DOHH2 (cell line): ENCODE data around the gene WDR18.
A peak's percentile ranks its signal among the peaks of the same experiment; 100 is the strongest.

Experiments used
- H3F3A ChIP-seq: fragments of 200-600 bp; sonication (generic), shearing (Covaris generic); 2 replicates; pipeline ENCODE4 v1.6.0; 2016; ENCODE audit warnings: antibody characterized with exemption, mild to moderate bottlenecking; ENCODE audit not compliant: control insufficient read depth, insufficient read depth
- H3K27ac ChIP-seq: fragments of 200-600 bp; sonication (generic); 2 replicates; pipeline ENCODE4 v1.5.1; 2014; ENCODE audit warnings: low read depth, mild to moderate bottlenecking, low read length, moderate library complexity
- H3K27me3 ChIP-seq: fragments of 200-600 bp; sonication (generic); 2 replicates; pipeline ENCODE4 v1.6.1; 2014; ENCODE audit warnings: mild to moderate bottlenecking, low read length, mixed read lengths; ENCODE audit not compliant: control insufficient read depth
- H3K36me3 ChIP-seq: fragments of 200-600 bp; sonication (generic); 2 replicates; pipeline ENCODE4 v1.6.1; 2014; ENCODE audit warnings: mild to moderate bottlenecking, low read length, moderate library complexity, mixed read lengths; ENCODE audit not compliant: control insufficient read depth
- H3K4me1 ChIP-seq: fragments of 200-600 bp; sonication (generic); 2 replicates; pipeline ENCODE4 v1.6.1; 2014; ENCODE audit warnings: mild to moderate bottlenecking, low read length, mixed read lengths; ENCODE audit not compliant: control insufficient read depth
- H3K4me2 ChIP-seq: fragments of 200-600 bp; sonication (generic); 2 replicates; pipeline ENCODE4 v1.6.0; 2014; ENCODE audit warnings: mild to moderate bottlenecking, low read length, moderate library complexity
- H3K4me3 ChIP-seq: fragments of 200-600 bp; sonication (generic); 2 replicates; pipeline ENCODE4 v1.5.1; 2014; ENCODE audit warnings: mild to moderate bottlenecking, low read length, mixed read lengths
- H3K79me2 ChIP-seq: fragments of 200-600 bp; sonication (generic); 2 replicates; pipeline ENCODE4 v1.6.1; 2014; ENCODE audit warnings: mild to moderate bottlenecking, low read length, mixed read lengths; ENCODE audit not compliant: control insufficient read depth
- H3K9me2 ChIP-seq: fragments of 200-600 bp; sonication (generic); replicated peaks from 2 replicates; pipeline ENCODE4 v1.6.1; 2014; ENCODE audit warnings: mild to moderate bottlenecking, low read length, mixed read lengths; ENCODE audit not compliant: control insufficient read depth
- H3K9me3 ChIP-seq: fragments of 200-600 bp; sonication (generic); 2 replicates; pipeline ENCODE4 v1.6.1; 2014; ENCODE audit warnings: antibody characterized with exemption, low read length, mixed read lengths; ENCODE audit not compliant: control insufficient read depth, insufficient read depth
- H4K20me1 ChIP-seq: fragments of 200-600 bp; sonication (generic); 2 replicates; pipeline ENCODE4 v1.6.0; 2014; ENCODE audit warnings: low read depth, mild to moderate bottlenecking, antibody characterized with exemption, low read length, moderate library complexity; ENCODE audit not compliant: control insufficient read depth, insufficient read depth
- EZH2phosphoT487 ChIP-seq: fragments of 200-600 bp; sonication (generic); IDR thresholded peaks from 2 replicates; pipeline ENCODE4 v1.6.1; 2017; ENCODE audit warnings: borderline replicate concordance, mild to moderate bottlenecking, antibody characterized with exemption, low read length, moderate library complexity, mixed read lengths
- TF ChIP-seq, protein P1 (sequence below): fragments of 200-600 bp; sonication (generic); IDR thresholded peaks from one replicate; pipeline ENCODE4 v1.5.1; 2014; ENCODE audit warnings: antibody characterized with exemption, mild to moderate bottlenecking, low read depth, low read length; ENCODE audit not compliant: poor library complexity, severe bottlenecking

The WDR18 gene

DNA sequence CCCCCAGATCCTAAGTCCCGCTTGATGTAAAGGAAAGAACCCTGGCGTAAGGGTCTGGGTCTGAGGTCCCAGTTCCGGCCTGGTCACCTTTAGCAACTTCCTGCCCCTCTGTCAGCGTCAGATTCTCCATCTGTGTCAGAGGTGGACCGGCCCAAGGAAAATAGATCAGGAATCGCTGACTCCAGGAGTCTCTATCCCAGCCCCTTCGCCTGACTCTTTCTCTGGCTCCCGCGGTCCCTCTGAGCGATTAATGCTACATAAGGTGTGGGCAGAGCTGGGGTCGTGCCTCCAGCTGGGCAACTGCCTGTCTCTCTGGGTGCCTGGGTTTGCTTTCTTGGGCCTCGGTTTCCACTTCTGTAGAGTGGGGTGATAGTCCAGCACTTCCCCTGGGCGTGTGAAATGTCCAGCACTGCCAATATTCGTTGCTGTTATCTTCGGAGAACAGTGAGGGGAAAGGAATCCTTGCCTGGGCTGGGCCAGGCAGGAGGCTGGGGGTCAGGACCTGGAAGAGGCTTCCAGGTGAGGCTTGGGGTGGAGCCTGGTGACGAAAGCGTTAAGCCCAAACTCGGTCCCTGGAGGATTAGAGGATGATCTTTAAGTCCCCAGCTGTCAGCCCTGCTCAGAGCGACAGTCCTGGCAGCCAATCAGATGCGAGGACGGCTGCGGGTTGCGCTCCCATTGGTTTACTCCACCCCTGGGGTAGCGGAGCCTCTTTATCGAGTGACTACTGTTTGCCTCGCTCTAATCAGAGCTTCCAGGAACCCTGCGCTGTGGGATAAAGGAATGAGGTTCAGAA lies 56.5 kb downstream of the WDR18 start:
- H3K9me2 ChIP-seq, result no peaks in the 10 kb centered on the region
- peak overlapping the region; percentile 99 for H3K27ac ChIP-seq
- H3K9me3 ChIP-seq, result no peaks in the 10 kb centered on the region
- H4K20me1 ChIP-seq, result peaks cover 4% of the 10 kb centered on the region; the same call in 1 of the 2 replicates
- peak overlapping the region; percentile 89 for H3K4me2 ChIP-seq
- no peaks in the 10 kb centered on the region for H3K27me3 ChIP-seq
- H3K79me2 ChIP-seq, result peaks cover 16% of the 10 kb centered on the region
- peaks cover 52% of the 10 kb centered on the region for H3K4me1 ChIP-seq
- peak overlapping the region; percentile 90 for H3K4me3 ChIP-seq
- peaks cover 48% of the 10 kb centered on the region for H3K36me3 ChIP-seq
- peaks cover 30% of the 10 kb centered on the region for H3F3A ChIP-seq
- TF ChIP-seq EZH2phosphoT487, result no peak
- TF ChIP-seq, protein P1, sequence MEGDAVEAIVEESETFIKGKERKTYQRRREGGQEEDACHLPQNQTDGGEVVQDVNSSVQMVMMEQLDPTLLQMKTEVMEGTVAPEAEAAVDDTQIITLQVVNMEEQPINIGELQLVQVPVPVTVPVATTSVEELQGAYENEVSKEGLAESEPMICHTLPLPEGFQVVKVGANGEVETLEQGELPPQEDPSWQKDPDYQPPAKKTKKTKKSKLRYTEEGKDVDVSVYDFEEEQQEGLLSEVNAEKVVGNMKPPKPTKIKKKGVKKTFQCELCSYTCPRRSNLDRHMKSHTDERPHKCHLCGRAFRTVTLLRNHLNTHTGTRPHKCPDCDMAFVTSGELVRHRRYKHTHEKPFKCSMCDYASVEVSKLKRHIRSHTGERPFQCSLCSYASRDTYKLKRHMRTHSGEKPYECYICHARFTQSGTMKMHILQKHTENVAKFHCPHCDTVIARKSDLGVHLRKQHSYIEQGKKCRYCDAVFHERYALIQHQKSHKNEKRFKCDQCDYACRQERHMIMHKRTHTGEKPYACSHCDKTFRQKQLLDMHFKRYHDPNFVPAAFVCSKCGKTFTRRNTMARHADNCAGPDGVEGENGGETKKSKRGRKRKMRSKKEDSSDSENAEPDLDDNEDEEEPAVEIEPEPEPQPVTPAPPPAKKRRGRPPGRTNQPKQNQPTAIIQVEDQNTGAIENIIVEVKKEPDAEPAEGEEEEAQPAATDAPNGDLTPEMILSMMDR, result no peak

DNA sequence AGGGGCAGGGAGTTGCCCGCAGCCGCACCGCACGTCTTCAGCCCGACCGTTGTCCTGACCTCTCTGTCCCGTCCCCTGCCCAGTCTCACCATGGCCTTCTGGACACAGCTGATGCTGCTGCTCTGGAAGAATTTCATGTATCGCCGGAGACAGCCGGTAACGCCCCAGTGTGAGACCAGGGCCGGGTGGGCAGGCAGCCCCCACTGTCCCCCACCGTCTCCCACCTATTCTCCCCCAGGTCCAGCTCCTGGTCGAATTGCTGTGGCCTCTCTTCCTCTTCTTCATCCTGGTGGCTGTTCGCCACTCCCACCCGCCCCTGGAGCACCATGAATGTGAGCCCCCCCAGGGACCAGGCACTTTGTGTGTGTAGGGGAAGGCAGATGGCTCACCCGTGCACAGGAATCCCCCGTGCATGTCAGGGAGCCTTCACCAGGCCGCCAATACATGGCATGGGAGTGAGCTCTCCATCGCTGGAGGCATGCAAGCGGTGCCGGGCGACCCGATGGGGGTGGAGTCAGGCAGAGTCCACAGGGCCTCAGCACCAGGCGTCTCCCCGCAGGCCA lies 57.2 kb downstream of the WDR18 start:
- Histone ChIP-seq H3K4me1 (peaks cover 47% of the 10 kb centered on the region), H3F3A (peaks cover 30% of the 10 kb centered on the region), H4K20me1 (peaks cover 4% of the 10 kb centered on the region; the same call in 1 of the 2 replicates), H3K9me3 (no peaks in the 10 kb centered on the region), H3K9me2 (no peaks in the 10 kb centered on the region), H3K4me2 (peak overlapping the region; percentile 89), H3K27ac (no peak overlapping the region), H3K27me3 (no peaks in the 10 kb centered on the region), H3K79me2 (peaks cover 16% of the 10 kb centered on the region), H3K36me3 (peaks cover 49% of the 10 kb centered on the region), H3K4me3 (peak overlapping the region; percentile 90)
- TF ChIP-seq EZH2phosphoT487, result no peak
- TF ChIP-seq, protein P1, result no peak

DNA sequence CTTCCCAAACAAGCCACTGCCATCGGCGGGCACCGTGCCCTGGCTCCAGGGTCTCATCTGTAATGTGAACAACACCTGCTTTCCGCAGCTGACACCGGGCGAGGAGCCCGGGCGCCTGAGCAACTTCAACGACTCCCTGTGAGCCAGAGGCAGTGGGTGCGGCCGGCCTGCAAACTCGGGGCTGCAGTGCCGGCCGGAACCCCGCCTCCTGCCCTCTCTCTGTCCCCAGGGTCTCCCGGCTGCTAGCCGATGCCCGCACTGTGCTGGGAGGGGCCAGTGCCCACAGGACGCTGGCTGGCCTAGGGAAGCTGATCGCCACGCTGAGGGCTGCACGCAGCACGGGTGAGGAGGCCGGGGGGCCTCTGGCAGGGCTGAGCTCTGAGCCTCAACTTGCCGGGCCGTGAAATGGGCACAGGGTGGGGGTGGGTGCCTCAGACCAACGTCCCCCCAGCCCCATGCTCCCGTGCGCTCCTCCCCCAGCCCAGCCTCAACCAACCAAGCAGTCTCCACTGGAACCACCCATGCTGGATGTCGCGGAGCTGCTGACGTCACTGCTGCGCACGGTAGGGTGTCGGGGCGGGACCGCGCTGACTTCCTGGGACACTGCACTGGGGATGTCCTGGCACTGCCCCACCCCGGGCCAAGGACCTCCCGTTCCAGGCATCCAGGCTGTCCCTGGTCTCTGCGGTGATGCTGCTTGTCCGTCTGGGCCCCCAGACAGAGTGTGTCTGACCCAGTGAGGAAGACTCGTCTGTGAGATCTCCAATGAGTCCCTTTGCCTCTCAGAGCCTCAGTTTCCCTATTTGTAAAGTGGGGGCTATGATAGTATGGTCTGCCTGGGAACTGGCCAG lies 57.9 kb downstream of the WDR18 start:
- TF ChIP-seq EZH2phosphoT487, result no peak
- TF ChIP-seq, protein P1, result no peak
- no peak overlapping the region for H3K4me2 ChIP-seq
- peaks cover 16% of the 10 kb centered on the region for H3K79me2 ChIP-seq
- peaks cover 4% of the 10 kb centered on the region; the same call in 1 of the 2 replicates for H4K20me1 ChIP-seq
- peaks cover 26% of the 10 kb centered on the region for H3F3A ChIP-seq
- H3K4me1 ChIP-seq, result peaks cover 41% of the 10 kb centered on the region
- no peaks in the 10 kb centered on the region for H3K9me3 ChIP-seq
- H3K27ac ChIP-seq, result no peak overlapping the region
- H3K27me3 ChIP-seq, result no peaks in the 10 kb centered on the region
- H3K9me2 ChIP-seq, result no peaks in the 10 kb centered on the region
- peaks cover 52% of the 10 kb centered on the region for H3K36me3 ChIP-seq
- no peak overlapping the region for H3K4me3 ChIP-seq
